HepG2 (cell line): ENCODE data around the gene TIPRL. TPM values are rescaled to one million over a fixed set of nuclear protein-coding genes. Genes with fewer than 3 reads are reported as not detected.

Experiments used
- EHMT2 ChIP-seq: fragments of 200-600 bp; sonication (generic); IDR thresholded peaks from 2 replicates; pipeline ENCODE4 v1.7.0; 2017; ENCODE audit warnings: antibody characterized with exemption, low read depth, low read length, borderline replicate concordance
- FIP1L1 ChIP-seq: fragments of 200-400 bp; formaldehyde crosslinking; IDR thresholded peaks from 2 replicates; pipeline ENCODE4 v1.6.1; 2018; ENCODE audit warnings: low read depth, mild to moderate bottlenecking, low read length, moderate library complexity, borderline replicate concordance; ENCODE audit not compliant: insufficient read depth
- FOXP1 ChIP-seq, 2 experiments: fragments of 450-650 bp in 1 of 2; IDR thresholded peaks; 2 replicates each; pipeline ENCODE4 v1.6.1; 2017 to 2018; ENCODE audit warnings: antibody characterized with exemption in 1 of 2
- HINFP ChIP-seq: sonication (generic); formaldehyde crosslinking; IDR thresholded peaks from 2 replicates; pipeline ENCODE4 v1.4.0; 2020; ENCODE audit warnings: low read depth, mild to moderate bottlenecking, missing genetic modification reagents
- HIVEP1 ChIP-seq: sonication (generic); formaldehyde crosslinking; IDR thresholded peaks from 2 replicates; pipeline ENCODE4 v1.4.0; 2020; ENCODE audit warnings: mild to moderate bottlenecking, missing genetic modification reagents
- HNRNPUL1 ChIP-seq: fragments of 200-400 bp; formaldehyde crosslinking; IDR thresholded peaks from 2 replicates; pipeline ENCODE4 v1.6.1; 2017; ENCODE audit warnings: low read depth, mild to moderate bottlenecking, low read length, moderate library complexity
- ISL2 ChIP-seq: sonication (generic); formaldehyde crosslinking; IDR thresholded peaks from 2 replicates; pipeline ENCODE4 v1.5.0; 2020; ENCODE audit warnings: missing genetic modification reagents
- MTA3 ChIP-seq: sonication (generic); formaldehyde crosslinking; IDR thresholded peaks from 2 replicates; pipeline ENCODE4 v1.4.0; 2020; ENCODE audit warnings: missing genetic modification reagents
- NFIB ChIP-seq: sonication (generic); formaldehyde crosslinking; IDR thresholded peaks from 2 replicates; pipeline ENCODE4 v1.9.0; 2021; ENCODE audit warnings: missing genetic modification reagents, mild to moderate bottlenecking, borderline replicate concordance
- NRL ChIP-seq: sonication (generic); formaldehyde crosslinking; IDR thresholded peaks from 2 replicates; pipeline ENCODE4 v1.5.0; 2020; ENCODE audit warnings: missing genetic modification reagents, mild to moderate bottlenecking, moderate library complexity, borderline replicate concordance
- ONECUT2 ChIP-seq: sonication (generic); formaldehyde crosslinking; IDR thresholded peaks from 2 replicates; pipeline ENCODE4 v1.4.0; 2020; ENCODE audit warnings: missing genetic modification reagents
- REL ChIP-seq: sonication (generic); formaldehyde crosslinking; conservative IDR thresholded peaks from 2 replicates; pipeline ENCODE4 v1.8.0; 2022; ENCODE audit warnings: mild to moderate bottlenecking, missing genetic modification reagents, moderate library complexity
- SKI ChIP-seq: fragments of 450-650 bp; IDR thresholded peaks from one replicate; pipeline ENCODE4 v1.6.1; 2018; ENCODE audit warnings: mild to moderate bottlenecking; ENCODE audit not compliant: partially characterized antibody
- ZC3H13 ChIP-seq: sonication (generic); formaldehyde crosslinking; IDR thresholded peaks from 2 replicates; pipeline ENCODE4 v1.8.1; 2023; ENCODE audit warnings: mild to moderate bottlenecking, missing genetic modification reagents, moderate library complexity
- ZNF12 ChIP-seq: sonication (generic); formaldehyde crosslinking; IDR thresholded peaks from 2 replicates; pipeline ENCODE4 v1.5.0; 2020; ENCODE audit warnings: missing genetic modification reagents
- ZNF205 ChIP-seq: IDR thresholded peaks from 2 replicates; pipeline ENCODE4 v1.6.1; 2018; ENCODE audit warnings: missing biosample characterization, missing genetic modification reagents
- ZNF337 ChIP-seq: sonication (generic); formaldehyde crosslinking; IDR thresholded peaks from 2 replicates; pipeline ENCODE4 v1.5.1; 2020; ENCODE audit warnings: missing genetic modification reagents, low read depth, mild to moderate bottlenecking, borderline replicate concordance
- ZNF33B ChIP-seq: sonication (generic); formaldehyde crosslinking; IDR thresholded peaks from 2 replicates; pipeline ENCODE4 v1.5.1; 2020; ENCODE audit warnings: mild to moderate bottlenecking, missing genetic modification reagents
- ZNF660 ChIP-seq: sonication (generic); formaldehyde crosslinking; IDR thresholded peaks from 2 replicates; pipeline ENCODE4 v1.5.1; 2020; ENCODE audit warnings: mild to moderate bottlenecking, low read depth, missing genetic modification reagents, borderline replicate concordance
- ZNF883 ChIP-seq: sonication (generic); formaldehyde crosslinking; IDR thresholded peaks from 2 replicates; pipeline ENCODE4 v1.5.1; 2020; ENCODE audit warnings: mild to moderate bottlenecking, missing genetic modification reagents; ENCODE audit errors: not compliant biosample characterization
- polyA plus RNA-seq, 8 experiments: library from polyadenylated mRNA; depleted of rRNA in 3 of 8; stranded (reverse) in 7 of 8; unstranded in 1 of 8; fragments of >200 nt; fragmentation: Illumina TruSeq in 4 of 8; extraction: Trizol in 4 of 8; gene quantifications; 2 replicates each; pipeline versions ENCODE4 v1.2.1 to v1.2.3, GENCODE V29; 2011 to 2016; ENCODE audit warnings: low read depth in 4 of 8, missing spikeins in 1 of 8, mixed read lengths in 1 of 8; ENCODE audit not compliant: insufficient read depth in 1 of 8
- total RNA-seq, 5 experiments: library from RNA; depleted of rRNA; stranded (reverse); fragments of >200 nt; fragmentation: Illumina TruSeq; extraction: Trizol; gene quantifications; 2 replicates each; pipeline ENCODE4 v1.2.3, GENCODE V29; 2016; ENCODE audit warnings: low read depth in 1 of 5
- TF ChIP-seq, protein P1 (sequence below): sonication (generic); formaldehyde crosslinking; IDR thresholded peaks from 2 replicates; pipeline ENCODE4 v1.4.0; 2020; ENCODE audit warnings: missing genetic modification reagents
- TF ChIP-seq, protein P2 (sequence below): sonication (generic); formaldehyde crosslinking; IDR thresholded peaks from 2 replicates; pipeline ENCODE4 v1.5.0; 2020; ENCODE audit warnings: missing genetic modification reagents
- TF ChIP-seq, protein P3 (sequence below): sonication (generic); formaldehyde crosslinking; IDR thresholded peaks from 2 replicates; pipeline ENCODE4 v1.4.0; 2020; ENCODE audit warnings: mild to moderate bottlenecking, missing genetic modification reagents

TIPRL gene
- total and polyA plus RNA-seq, 2 of the 13 experiments (the other 11 are each of a cell fraction or from before 2014, with no cell fraction given), result 10.1 to 22.8 TPM

GRCh38 chr1:168225476-168226190 is 46.9 kb downstream of the TIPRL start, which contains the start of gene SFT2D2 (continued):
- TF ChIP-seq EHMT2, result 0 out of 2 replicates have a peak, but pooled peaks have one; percentile 16
- 0 out of 2 replicates have a peak, but pooled peaks have one; percentile 49 for TF ChIP-seq ZNF12 (CRISPR knock-in tag)
- peak; percentile 62; the same call in 1 of the 2 replicates for TF ChIP-seq ZC3H13 (CRISPR knock-in tag)
- no peak for TF ChIP-seq FIP1L1
- TF ChIP-seq HNRNPUL1, result no peak
- 0 out of 2 replicates have a peak, but pooled peaks have one; percentile 17 for TF ChIP-seq ZNF205
- TF ChIP-seq MTA3 (CRISPR knock-in tag), result no peak
- TF ChIP-seq NRL, result 0 out of 2 replicates have a peak, but pooled peaks have one; percentile 57
- TF ChIP-seq HIVEP1 (CRISPR knock-in tag), result peak; percentile 65
- no peak for TF ChIP-seq ZNF883
- TF ChIP-seq, protein P1, sequence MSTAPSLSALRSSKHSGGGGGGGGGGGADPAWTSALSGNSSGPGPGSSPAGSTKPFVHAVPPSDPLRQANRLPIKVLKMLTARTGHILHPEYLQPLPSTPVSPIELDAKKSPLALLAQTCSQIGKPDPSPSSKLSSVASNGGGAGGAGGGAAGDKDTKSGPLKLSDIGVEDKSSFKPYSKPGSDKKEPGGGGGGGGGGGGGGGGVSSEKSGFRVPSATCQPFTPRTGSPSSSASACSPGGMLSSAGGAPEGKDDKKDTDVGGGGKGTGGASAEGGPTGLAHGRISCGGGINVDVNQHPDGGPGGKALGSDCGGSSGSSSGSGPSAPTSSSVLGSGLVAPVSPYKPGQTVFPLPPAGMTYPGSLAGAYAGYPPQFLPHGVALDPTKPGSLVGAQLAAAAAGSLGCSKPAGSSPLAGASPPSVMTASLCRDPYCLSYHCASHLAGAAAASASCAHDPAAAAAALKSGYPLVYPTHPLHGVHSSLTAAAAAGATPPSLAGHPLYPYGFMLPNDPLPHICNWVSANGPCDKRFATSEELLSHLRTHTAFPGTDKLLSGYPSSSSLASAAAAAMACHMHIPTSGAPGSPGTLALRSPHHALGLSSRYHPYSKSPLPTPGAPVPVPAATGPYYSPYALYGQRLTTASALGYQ (CRISPR knock-in tag), result no peak
- TF ChIP-seq REL (CRISPR knock-in tag), result no peak
- no peak for TF ChIP-seq FOXP1 (IDR thresholded peaks at IDR 0.05)
- no peak for TF ChIP-seq FOXP1 (CRISPR knock-in tag; IDR thresholded peaks at IDR 0.05)
- TF ChIP-seq ZNF33B (CRISPR knock-in tag), result peak; percentile 89; the same call in 1 of the 2 replicates
- TF ChIP-seq ONECUT2, result no peak
- TF ChIP-seq, protein P2, sequence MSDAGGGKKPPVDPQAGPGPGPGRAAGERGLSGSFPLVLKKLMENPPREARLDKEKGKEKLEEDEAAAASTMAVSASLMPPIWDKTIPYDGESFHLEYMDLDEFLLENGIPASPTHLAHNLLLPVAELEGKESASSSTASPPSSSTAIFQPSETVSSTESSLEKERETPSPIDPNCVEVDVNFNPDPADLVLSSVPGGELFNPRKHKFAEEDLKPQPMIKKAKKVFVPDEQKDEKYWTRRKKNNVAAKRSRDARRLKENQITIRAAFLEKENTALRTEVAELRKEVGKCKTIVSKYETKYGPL (CRISPR knock-in tag), result no peak
- peak; percentile 78 for TF ChIP-seq HINFP
- TF ChIP-seq SKI, result peak; percentile 27
- TF ChIP-seq ZNF337, result peak; percentile 64; the same call in 1 of the 2 replicates
- peak; percentile 7 for TF ChIP-seq ISL2 (CRISPR knock-in tag)
- TF ChIP-seq ZNF660 (CRISPR knock-in tag), result no peak
- TF ChIP-seq, protein P3, sequence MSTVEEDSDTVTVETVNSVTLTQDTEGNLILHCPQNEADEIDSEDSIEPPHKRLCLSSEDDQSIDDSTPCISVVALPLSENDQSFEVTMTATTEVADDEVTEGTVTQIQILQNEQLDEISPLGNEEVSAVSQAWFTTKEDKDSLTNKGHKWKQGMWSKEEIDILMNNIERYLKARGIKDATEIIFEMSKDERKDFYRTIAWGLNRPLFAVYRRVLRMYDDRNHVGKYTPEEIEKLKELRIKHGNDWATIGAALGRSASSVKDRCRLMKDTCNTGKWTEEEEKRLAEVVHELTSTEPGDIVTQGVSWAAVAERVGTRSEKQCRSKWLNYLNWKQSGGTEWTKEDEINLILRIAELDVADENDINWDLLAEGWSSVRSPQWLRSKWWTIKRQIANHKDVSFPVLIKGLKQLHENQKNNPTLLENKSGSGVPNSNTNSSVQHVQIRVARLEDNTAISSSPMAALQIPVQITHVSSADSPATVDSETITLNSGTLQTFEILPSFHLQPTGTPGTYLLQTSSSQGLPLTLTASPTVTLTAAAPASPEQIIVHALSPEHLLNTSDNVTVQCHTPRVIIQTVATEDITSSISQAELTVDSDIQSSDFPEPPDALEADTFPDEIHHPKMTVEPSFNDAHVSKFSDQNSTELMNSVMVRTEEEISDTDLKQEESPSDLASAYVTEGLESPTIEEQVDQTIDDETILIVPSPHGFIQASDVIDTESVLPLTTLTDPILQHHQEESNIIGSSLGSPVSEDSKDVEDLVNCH, result no peak
- no peak for TF ChIP-seq NFIB (CRISPR knock-in tag)
